HepG2 (cell line): Measurements from ENCODE around the gene CCNB1IP1. TPM values are rescaled to one million over a fixed set of nuclear protein-coding genes. Genes with fewer than 3 reads are reported as not detected.

ENCODE experiments used
- ARHGAP35 ChIP-seq: sonication (generic); formaldehyde crosslinking; IDR thresholded peaks from 2 replicates; pipeline ENCODE4 v1.9.0; 2022; ENCODE audit warnings: mild to moderate bottlenecking, inconsistent platforms, moderate library complexity, missing genetic modification reagents, borderline replicate concordance
- ATF7-NPFF ChIP-seq: sonication (generic); formaldehyde crosslinking; IDR thresholded peaks from 2 replicates; pipeline ENCODE4 v1.8.1; 2023; ENCODE audit warnings: mild to moderate bottlenecking, low read depth, missing genetic modification reagents, moderate library complexity
- ATM ChIP-seq: fragments of 450-650 bp; IDR thresholded peaks from 2 replicates; pipeline ENCODE4 v1.7.1; 2017; ENCODE audit warnings: mild to moderate bottlenecking, borderline replicate concordance
- GLI4 ChIP-seq: sonication (generic); formaldehyde crosslinking; IDR thresholded peaks from 2 replicates; pipeline ENCODE4 v1.5.1; 2020; ENCODE audit warnings: missing genetic modification reagents, mild to moderate bottlenecking, moderate library complexity, borderline replicate concordance
- HNRNPL ChIP-seq: fragments of 200-400 bp; formaldehyde crosslinking; IDR thresholded peaks from 2 replicates; pipeline ENCODE4 v1.6.1; 2017; ENCODE audit warnings: mild to moderate bottlenecking, low read depth, low read length
- ISL2 ChIP-seq: sonication (generic); formaldehyde crosslinking; IDR thresholded peaks from 2 replicates; pipeline ENCODE4 v1.5.0; 2020; ENCODE audit warnings: missing genetic modification reagents
- JUNB ChIP-seq: sonication (generic); formaldehyde crosslinking; IDR thresholded peaks from 2 replicates; pipeline ENCODE4 v1.8.0; 2022; ENCODE audit warnings: missing genetic modification reagents, mild to moderate bottlenecking, borderline replicate concordance
- NR2F1 ChIP-seq, 2 experiments: fragments of 450-650 bp in 1 of 2; formaldehyde crosslinking in 1 of 2; IDR thresholded peaks; 2 replicates each; pipeline versions ENCODE4 v1.5.0 to v1.6.1; 2016 to 2020; ENCODE audit warnings: mild to moderate bottlenecking in 1 of 2, missing compliant biosample characterization in 1 of 2, missing genetic modification reagents in 1 of 2, moderate library complexity in 1 of 2
- POLR2G ChIP-seq: fragments of 200-400 bp; formaldehyde crosslinking; IDR thresholded peaks from 2 replicates; pipeline ENCODE4 v1.6.1; 2018; ENCODE audit warnings: mild to moderate bottlenecking, low read depth, low read length, moderate library complexity
- RXRA ChIP-seq: sonication (generic); formaldehyde crosslinking; IDR thresholded peaks from 2 replicates; pipeline ENCODE4 v1.5.1; 2020; ENCODE audit warnings: missing genetic modification reagents
- RXRB ChIP-seq: IDR thresholded peaks from 2 replicates; pipeline ENCODE4 v1.6.1; 2016; ENCODE audit warnings: borderline replicate concordance, missing genetic modification reagents, missing compliant biosample characterization
- SNAI1 ChIP-seq: sonication (generic); formaldehyde crosslinking; IDR thresholded peaks from 2 replicates; pipeline ENCODE4 v1.5.0; 2020; ENCODE audit warnings: mild to moderate bottlenecking, missing genetic modification reagents, borderline replicate concordance
- ZMYM2 ChIP-seq: sonication (generic); formaldehyde crosslinking; IDR thresholded peaks from 2 replicates; pipeline ENCODE4 v1.8.0; 2022; ENCODE audit warnings: mild to moderate bottlenecking, missing genetic modification reagents
- ZNF230 ChIP-seq: sonication (generic); formaldehyde crosslinking; IDR thresholded peaks from 2 replicates; pipeline ENCODE4 v1.4.0; 2020; ENCODE audit warnings: mild to moderate bottlenecking, missing genetic modification reagents
- ZNF33A ChIP-seq: sonication (generic); formaldehyde crosslinking; IDR thresholded peaks from 2 replicates; pipeline ENCODE4 v1.5.1; 2020; ENCODE audit warnings: missing genetic modification reagents, mild to moderate bottlenecking, moderate library complexity, borderline replicate concordance
- ZNF441 ChIP-seq: sonication (generic); formaldehyde crosslinking; IDR thresholded peaks from 2 replicates; pipeline ENCODE4 v1.7.0; 2021; ENCODE audit warnings: missing genetic modification reagents, borderline replicate concordance
- polyA plus RNA-seq, 8 experiments: library from polyadenylated mRNA; depleted of rRNA in 3 of 8; stranded (reverse) in 7 of 8; unstranded in 1 of 8; fragments of >200 nt; fragmentation: Illumina TruSeq in 4 of 8; extraction: Trizol in 4 of 8; gene quantifications; 2 replicates each; pipeline versions ENCODE4 v1.2.1 to v1.2.3, GENCODE V29; 2011 to 2016; ENCODE audit warnings: low read depth in 4 of 8, missing spikeins in 1 of 8, mixed read lengths in 1 of 8; ENCODE audit not compliant: insufficient read depth in 1 of 8
- total RNA-seq, 5 experiments: library from RNA; depleted of rRNA; stranded (reverse); fragments of >200 nt; fragmentation: Illumina TruSeq; extraction: Trizol; gene quantifications; 2 replicates each; pipeline ENCODE4 v1.2.3, GENCODE V29; 2016; ENCODE audit warnings: low read depth in 1 of 5
- TF ChIP-seq, protein P1 (sequence below), 2 experiments: sonication (generic) in 1 of 2; formaldehyde crosslinking in 1 of 2; IDR thresholded peaks; 2 replicates each; pipeline versions ENCODE4 v1.6.1 to v1.9.0; 2014 to 2022; ENCODE audit warnings: antibody characterized with exemption in 1 of 2, borderline replicate concordance in 1 of 2, inconsistent platforms in 1 of 2, low read depth in 1 of 2, missing genetic modification reagents in 1 of 2
- TF ChIP-seq, protein P2 (sequence below): IDR thresholded peaks from 2 replicates; pipeline ENCODE4 v1.6.1; 2016; ENCODE audit warnings: missing compliant biosample characterization, missing genetic modification reagents, borderline replicate concordance
- TF ChIP-seq, protein P3 (sequence below): sonication (generic); formaldehyde crosslinking; IDR thresholded peaks from 2 replicates; pipeline ENCODE4 v1.5.0; 2020; ENCODE audit warnings: missing genetic modification reagents, mild to moderate bottlenecking, borderline replicate concordance
- TF ChIP-seq, protein P4 (sequence below): sonication (generic); formaldehyde crosslinking; IDR thresholded peaks from 2 replicates; pipeline ENCODE4 v1.4.0; 2020; ENCODE audit warnings: missing genetic modification reagents

CCNB1IP1 gene
- total and polyA plus RNA-seq, 2 of the 13 experiments (the other 11 are each of a cell fraction or from before 2014, with no cell fraction given): 98.3 to 125 TPM

DNA sequence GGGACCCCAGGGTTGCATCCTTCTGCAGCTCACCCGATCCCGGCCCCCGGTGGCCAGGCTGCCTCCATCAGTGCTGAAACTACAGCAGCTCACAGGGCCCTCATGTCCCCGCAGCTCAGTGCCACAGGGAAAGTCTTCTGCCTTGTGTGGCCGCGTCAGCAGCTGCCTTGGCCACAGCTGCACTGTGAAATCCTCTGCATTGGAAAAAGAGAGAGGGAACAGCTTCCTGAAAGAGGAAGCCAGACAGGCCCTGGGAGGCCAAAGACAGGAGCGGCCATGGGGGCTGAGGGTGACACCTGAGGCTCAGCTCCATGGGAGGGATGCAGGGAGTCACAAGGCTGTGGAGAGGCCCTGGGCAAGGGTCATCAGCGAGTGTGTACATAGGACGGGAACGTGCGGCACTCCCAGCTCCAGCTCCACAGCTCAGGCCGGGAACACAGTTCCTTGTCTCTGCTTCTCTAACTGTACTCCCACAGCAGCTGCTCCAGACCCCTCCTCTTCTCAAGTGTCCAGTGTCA is 43.1 kb upstream of the CCNB1IP1 start (continued):
- TF ChIP-seq, protein P1, sequence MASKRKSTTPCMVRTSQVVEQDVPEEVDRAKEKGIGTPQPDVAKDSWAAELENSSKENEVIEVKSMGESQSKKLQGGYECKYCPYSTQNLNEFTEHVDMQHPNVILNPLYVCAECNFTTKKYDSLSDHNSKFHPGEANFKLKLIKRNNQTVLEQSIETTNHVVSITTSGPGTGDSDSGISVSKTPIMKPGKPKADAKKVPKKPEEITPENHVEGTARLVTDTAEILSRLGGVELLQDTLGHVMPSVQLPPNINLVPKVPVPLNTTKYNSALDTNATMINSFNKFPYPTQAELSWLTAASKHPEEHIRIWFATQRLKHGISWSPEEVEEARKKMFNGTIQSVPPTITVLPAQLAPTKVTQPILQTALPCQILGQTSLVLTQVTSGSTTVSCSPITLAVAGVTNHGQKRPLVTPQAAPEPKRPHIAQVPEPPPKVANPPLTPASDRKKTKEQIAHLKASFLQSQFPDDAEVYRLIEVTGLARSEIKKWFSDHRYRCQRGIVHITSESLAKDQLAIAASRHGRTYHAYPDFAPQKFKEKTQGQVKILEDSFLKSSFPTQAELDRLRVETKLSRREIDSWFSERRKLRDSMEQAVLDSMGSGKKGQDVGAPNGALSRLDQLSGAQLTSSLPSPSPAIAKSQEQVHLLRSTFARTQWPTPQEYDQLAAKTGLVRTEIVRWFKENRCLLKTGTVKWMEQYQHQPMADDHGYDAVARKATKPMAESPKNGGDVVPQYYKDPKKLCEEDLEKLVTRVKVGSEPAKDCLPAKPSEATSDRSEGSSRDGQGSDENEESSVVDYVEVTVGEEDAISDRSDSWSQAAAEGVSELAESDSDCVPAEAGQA (IDR thresholded peaks at IDR 0.05; ENCODE audit: low read depth): no peak
- TF ChIP-seq, protein P1 (CRISPR knock-in tag; IDR thresholded peaks at IDR 0.05; ENCODE audit: borderline replicate concordance): no peak
- TF ChIP-seq SNAI1 (CRISPR knock-in tag) (no peak), ZNF441 (CRISPR knock-in tag) (peak; percentile 96), POLR2G (no peak; the same call in 1 of the 2 replicates), HNRNPL (no peak), RXRB (CRISPR knock-in tag) (peak; percentile 56; the same call in 1 of the 2 replicates), ATF7-NPFF (CRISPR knock-in tag) (no peak), ARHGAP35 (CRISPR knock-in tag) (no peak), ZNF33A (no peak), RXRA (CRISPR knock-in tag) (peak; percentile 62), ZMYM2 (CRISPR knock-in tag) (no peak), NR2F1 (CRISPR knock-in tag; IDR thresholded peaks at IDR 0.05) (peak in 1 of 2 experiments; percentile 72; a peak in 1 of 4 replicates), ATM (no peak), ZNF230 (CRISPR knock-in tag) (no peak), GLI4 (CRISPR knock-in tag) (peak; percentile 83; the same call in 1 of the 2 replicates), JUNB (no peak), ISL2 (no peak)
- TF ChIP-seq, protein P2, sequence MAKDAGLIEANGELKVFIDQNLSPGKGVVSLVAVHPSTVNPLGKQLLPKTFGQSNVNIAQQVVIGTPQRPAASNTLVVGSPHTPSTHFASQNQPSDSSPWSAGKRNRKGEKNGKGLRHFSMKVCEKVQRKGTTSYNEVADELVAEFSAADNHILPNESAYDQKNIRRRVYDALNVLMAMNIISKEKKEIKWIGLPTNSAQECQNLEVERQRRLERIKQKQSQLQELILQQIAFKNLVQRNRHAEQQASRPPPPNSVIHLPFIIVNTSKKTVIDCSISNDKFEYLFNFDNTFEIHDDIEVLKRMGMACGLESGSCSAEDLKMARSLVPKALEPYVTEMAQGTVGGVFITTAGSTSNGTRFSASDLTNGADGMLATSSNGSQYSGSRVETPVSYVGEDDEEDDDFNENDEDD (CRISPR knock-in tag): peak; percentile 27; the same call in 1 of the 2 replicates
- TF ChIP-seq, protein P3, sequence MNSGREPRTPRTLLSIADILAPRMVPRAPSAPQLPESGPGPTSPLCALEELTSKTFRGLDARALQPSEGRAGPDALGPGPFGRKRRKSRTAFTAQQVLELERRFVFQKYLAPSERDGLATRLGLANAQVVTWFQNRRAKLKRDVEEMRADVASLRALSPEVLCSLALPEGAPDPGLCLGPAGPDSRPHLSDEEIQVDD (CRISPR knock-in tag): no peak
- TF ChIP-seq, protein P4, sequence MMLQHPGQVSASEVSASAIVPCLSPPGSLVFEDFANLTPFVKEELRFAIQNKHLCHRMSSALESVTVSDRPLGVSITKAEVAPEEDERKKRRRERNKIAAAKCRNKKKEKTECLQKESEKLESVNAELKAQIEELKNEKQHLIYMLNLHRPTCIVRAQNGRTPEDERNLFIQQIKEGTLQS: no peak
